ENCODE data around the gene PTX4. TPM values are rescaled to one million over a fixed set of nuclear protein-coding genes. Genes with fewer than 3 reads are reported as not detected.

Gene PTX4
- total RNA-seq, 4 donors from 2014 or later: not detected

DNA sequence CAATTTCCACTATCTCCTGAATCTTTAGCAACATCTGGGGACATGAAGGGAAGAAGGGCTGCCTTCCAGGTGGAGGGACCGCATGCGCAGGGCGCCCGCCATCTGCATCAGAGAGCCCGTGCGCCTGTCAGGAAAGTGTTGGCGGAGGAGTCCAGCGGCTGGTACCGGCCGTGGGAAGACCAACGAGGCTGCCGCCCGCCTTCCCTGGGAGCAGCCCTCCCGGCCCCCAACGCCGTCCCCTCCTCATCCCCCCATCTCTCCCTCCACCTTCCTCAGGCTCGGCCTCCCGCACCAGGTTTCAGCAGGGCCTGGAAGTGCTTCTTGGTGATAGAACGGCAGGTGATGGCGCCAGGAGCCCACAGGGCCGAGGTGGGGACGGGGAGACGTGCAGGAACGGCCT, 22.7 kb downstream of the PTX4 start:
- no peak overlapping the region for H3K4me3 ChIP-seq (ENCODE audit: low read depth, poor library complexity, severe bottlenecking)
- WGBS, 2 donors: 90 to 91% methylated on average over 24 of the region's 24 CpGs
- intact Hi-C loops (cut with DNase I; ENCODE audit: low total_unique reads): loop anchor here (10.0 kb wide), 1 partner anchor 279 kb away; no protein-coding TSS in a partner anchor
- TF ChIP-seq, protein P1, sequence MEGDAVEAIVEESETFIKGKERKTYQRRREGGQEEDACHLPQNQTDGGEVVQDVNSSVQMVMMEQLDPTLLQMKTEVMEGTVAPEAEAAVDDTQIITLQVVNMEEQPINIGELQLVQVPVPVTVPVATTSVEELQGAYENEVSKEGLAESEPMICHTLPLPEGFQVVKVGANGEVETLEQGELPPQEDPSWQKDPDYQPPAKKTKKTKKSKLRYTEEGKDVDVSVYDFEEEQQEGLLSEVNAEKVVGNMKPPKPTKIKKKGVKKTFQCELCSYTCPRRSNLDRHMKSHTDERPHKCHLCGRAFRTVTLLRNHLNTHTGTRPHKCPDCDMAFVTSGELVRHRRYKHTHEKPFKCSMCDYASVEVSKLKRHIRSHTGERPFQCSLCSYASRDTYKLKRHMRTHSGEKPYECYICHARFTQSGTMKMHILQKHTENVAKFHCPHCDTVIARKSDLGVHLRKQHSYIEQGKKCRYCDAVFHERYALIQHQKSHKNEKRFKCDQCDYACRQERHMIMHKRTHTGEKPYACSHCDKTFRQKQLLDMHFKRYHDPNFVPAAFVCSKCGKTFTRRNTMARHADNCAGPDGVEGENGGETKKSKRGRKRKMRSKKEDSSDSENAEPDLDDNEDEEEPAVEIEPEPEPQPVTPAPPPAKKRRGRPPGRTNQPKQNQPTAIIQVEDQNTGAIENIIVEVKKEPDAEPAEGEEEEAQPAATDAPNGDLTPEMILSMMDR (IDR thresholded peaks at IDR 0.05): no peak
- TF ChIP-seq POLR2A (IDR thresholded peaks at IDR 0.05): no peak
- DNase-seq (ENCODE audit: low spot score in 2 of 2): no peak

DNA sequence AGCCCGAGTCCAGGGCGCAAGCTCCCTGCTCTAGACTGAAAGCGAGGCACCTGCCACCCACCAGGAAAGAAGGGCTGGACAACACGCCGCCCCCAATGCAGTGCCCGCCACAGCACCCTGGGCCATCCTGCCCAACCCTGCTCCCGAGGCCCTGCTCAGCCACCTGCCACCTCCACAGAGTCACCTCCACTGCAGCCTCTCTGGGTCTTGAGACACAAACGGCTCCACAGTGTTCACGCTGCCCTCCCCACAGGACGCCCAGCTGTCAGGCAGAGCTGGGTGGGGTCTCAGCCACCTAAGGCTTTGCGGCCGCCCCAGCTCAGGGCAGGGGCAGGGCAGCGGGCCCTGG, 23.2 kb downstream of the PTX4 start:
- DNase-seq (ENCODE audit: low spot score in 2 of 2): no peak
- no peak overlapping the region for H3K4me3 ChIP-seq (ENCODE audit: low read depth, poor library complexity, severe bottlenecking)
- WGBS, 2 donors: 90 to 96% methylated on average over 10 of the region's 13 CpGs
- intact Hi-C loops (cut with DNase I; ENCODE audit: low total_unique reads): loop anchor here (10.0 kb wide), 1 partner anchor 279 kb away; no protein-coding TSS in a partner anchor
- no peak for TF ChIP-seq POLR2A (IDR thresholded peaks at IDR 0.05)
- TF ChIP-seq, protein P1 (IDR thresholded peaks at IDR 0.05): no peak

DNA sequence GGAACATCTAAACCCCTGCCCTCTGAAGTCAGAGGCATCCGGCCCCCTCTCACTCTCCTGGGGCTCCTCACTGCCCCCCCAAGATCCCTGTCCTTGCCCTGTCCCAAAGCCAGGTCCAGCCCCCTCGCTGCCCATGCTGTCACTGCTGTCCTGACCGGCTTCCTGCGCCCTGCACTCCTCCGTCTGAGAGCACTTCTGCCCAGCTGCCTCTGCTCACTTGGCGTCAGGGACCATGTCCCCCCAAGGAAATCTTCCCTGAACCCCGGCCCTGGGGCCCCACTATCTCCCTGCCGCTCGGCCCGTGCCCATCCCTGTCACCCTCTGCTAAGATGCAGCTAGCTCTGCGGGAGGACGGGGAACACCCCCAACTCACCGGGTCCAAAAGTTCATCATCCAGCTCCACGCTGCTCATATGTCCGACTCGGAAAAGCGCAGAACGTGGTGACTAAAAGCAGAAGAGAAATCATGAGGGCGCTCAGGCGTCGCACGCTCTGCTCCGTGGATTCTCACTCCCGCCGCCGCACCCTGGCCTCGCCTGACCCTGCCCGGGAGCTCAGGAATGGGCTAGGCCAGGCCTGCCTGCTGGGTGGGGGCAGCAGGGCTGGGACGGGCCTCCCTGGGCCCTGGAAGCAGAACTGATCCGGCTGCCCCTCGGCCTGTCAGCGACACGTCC, 23.7 kb downstream of the PTX4 start:
- H3K4me3 ChIP-seq (ENCODE audit: low read depth, poor library complexity, severe bottlenecking): no peak overlapping the region
- DNase-seq (ENCODE audit: low spot score in 2 of 2): no peak
- WGBS, 2 donors: 87 to 90% methylated on average over 27 to 29 of the region's 33 CpGs
- intact Hi-C loops (cut with DNase I; ENCODE audit: low total_unique reads): loop anchor here (10.0 kb wide), 1 partner anchor 280 kb away; no protein-coding TSS in a partner anchor
- TF ChIP-seq, protein P1 (IDR thresholded peaks at IDR 0.05): no peak
- TF ChIP-seq POLR2A (IDR thresholded peaks at IDR 0.05): no peak

DNA sequence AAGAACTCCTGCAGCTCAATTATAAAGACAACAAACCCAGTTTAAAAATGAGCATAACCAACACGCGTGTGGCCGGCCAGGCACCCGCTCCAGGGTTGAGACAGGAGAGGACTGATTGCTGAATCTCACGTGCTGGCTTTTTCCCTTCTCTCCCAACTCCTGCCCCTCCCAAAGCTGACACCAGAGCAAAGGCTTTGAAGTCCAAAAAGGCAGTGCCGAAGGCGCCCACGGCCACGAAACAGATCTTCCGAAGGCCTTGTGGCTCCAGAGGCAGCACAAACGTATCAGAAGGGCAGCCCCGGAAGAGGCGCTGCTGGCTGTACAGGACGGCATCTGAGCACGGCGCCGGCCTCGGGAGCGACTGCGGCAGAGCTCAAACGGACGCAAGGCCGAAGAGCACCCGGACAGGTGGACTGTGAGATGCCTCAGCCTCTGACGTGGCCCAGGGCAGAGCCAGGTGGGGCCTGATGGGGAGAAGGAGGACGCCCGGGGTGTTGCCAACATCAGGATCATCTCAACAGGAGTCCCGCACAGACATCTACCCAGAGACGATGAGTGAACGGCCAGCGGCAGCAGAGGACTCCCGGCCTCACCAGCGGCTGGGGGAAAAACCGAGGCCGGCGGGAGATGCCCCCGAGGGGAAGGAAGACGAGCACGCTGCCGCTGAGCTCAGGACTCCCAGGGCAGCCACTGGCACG, 24.4 kb downstream of the PTX4 start:
- no peak for DNase-seq (ENCODE audit: low spot score in 2 of 2)
- no peak overlapping the region for H3K4me3 ChIP-seq (ENCODE audit: low read depth, poor library complexity, severe bottlenecking)
- TF ChIP-seq, protein P1 (IDR thresholded peaks at IDR 0.05): no peak
- TF ChIP-seq POLR2A (IDR thresholded peaks at IDR 0.05): no peak
- 85 to 89% methylated on average over 38 to 41 of the region's 41 CpGs for WGBS, 2 donors
- intact Hi-C loops (cut with DNase I; ENCODE audit: low total_unique reads): loop anchor here (10.0 kb wide), 1 partner anchor 280 kb away; no protein-coding TSS in a partner anchor

DNA sequence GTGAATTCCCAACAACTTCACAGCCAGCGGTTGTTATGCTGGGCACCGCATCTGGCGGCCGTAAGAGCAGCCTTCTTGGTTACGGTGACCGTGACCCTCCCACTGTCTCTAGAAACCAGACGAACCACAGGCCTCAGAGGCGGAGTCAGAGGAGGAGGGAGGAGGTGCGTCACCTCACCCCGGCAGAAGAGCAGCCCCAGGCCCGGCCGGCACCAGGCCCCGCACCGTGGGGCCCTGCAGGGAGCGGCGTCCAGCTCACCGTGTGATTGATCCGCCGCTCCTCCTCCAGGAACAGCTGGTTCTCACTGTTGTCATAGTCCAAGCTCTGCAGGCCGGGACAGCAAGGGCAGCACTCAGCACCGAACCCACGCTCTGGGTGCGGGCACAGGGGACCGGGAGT, 27.6 kb downstream of the PTX4 start:
- no peak for DNase-seq (ENCODE audit: low spot score in 2 of 2)
- WGBS, 2 donors: 77 to 89% methylated on average over 23 to 24 of the region's 24 CpGs
- no peak overlapping the region for H3K4me3 ChIP-seq (ENCODE audit: low read depth, poor library complexity, severe bottlenecking)
- intact Hi-C loops (cut with DNase I; ENCODE audit: low total_unique reads): loop anchor here (10.0 kb wide), 1 partner anchor 284 kb away; no protein-coding TSS in a partner anchor
- TF ChIP-seq, protein P1 (IDR thresholded peaks at IDR 0.05): no peak
- no peak for TF ChIP-seq POLR2A (IDR thresholded peaks at IDR 0.05)

Measured in lower leg skin (tissue), 4 donors.